Nephron (organoid): ENCODE data around the gene ABLIM1.

Source experiments
- H3K27ac Mint-ChIP-seq, 3 experiments: 2 replicates each; pipeline ENCODE4 v1.8.0; 2020; ENCODE audit warnings: mixed read lengths in 3 of 3, mild to moderate bottlenecking in 2 of 3, moderate library complexity in 1 of 3
- H3K27me3 Mint-ChIP-seq: 2 replicates; pipeline ENCODE4 v1.8.0; 2021; ENCODE audit warnings: low read depth, mild to moderate bottlenecking, moderate library complexity, mixed read lengths
- H3K36me3 Mint-ChIP-seq: 2 replicates; pipeline ENCODE4 v1.8.0; 2020; ENCODE audit warnings: low read depth, mixed read lengths
- H3K4me1 Mint-ChIP-seq: 2 replicates; pipeline ENCODE4 v1.8.0; 2020; ENCODE audit warnings: mixed read lengths
- H3K4me3 Mint-ChIP-seq, 3 experiments: 2 replicates each; pipeline ENCODE4 v1.8.0; 2020; ENCODE audit warnings: mild to moderate bottlenecking in 3 of 3, mixed read lengths in 3 of 3, moderate library complexity in 2 of 3
- H3K9me3 Mint-ChIP-seq: 2 replicates; pipeline ENCODE4 v1.8.0; 2020; ENCODE audit warnings: mixed read lengths
- TF ChIP-seq, protein P1 (sequence below), 3 experiments: fragments of 200-600 bp; sonication (generic); IDR thresholded peaks; one replicate each; pipeline ENCODE4 v1.5.0; 2021; ENCODE audit warnings: antibody characterized with exemption in 3 of 3; ENCODE audit not compliant: unreplicated experiment in 3 of 3

The ABLIM1 gene

DNA sequence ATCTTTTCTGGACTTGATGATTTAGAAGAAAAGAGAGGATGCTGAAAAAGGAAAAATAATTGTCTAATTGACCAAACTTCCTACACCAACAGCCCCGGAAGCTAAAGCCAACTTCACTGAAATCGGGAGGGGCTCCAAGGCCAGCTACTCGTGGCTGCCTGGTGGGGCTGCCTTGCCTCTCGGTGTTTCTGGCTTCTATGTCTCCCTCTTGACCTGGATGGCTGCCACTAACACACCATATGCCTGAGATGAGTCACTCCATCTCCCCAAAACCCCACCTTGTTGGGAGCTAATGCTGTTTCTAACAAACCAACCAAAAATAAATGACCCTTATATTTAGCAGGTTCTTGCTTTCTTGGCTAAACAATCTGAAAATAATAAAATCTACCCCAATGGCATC, 166.1 kb downstream of the ABLIM1 start:
- TF ChIP-seq, protein P1, sequence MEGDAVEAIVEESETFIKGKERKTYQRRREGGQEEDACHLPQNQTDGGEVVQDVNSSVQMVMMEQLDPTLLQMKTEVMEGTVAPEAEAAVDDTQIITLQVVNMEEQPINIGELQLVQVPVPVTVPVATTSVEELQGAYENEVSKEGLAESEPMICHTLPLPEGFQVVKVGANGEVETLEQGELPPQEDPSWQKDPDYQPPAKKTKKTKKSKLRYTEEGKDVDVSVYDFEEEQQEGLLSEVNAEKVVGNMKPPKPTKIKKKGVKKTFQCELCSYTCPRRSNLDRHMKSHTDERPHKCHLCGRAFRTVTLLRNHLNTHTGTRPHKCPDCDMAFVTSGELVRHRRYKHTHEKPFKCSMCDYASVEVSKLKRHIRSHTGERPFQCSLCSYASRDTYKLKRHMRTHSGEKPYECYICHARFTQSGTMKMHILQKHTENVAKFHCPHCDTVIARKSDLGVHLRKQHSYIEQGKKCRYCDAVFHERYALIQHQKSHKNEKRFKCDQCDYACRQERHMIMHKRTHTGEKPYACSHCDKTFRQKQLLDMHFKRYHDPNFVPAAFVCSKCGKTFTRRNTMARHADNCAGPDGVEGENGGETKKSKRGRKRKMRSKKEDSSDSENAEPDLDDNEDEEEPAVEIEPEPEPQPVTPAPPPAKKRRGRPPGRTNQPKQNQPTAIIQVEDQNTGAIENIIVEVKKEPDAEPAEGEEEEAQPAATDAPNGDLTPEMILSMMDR (IDR thresholded peaks at IDR 0.05; ENCODE audit: unreplicated experiment in 3 of 3): no peak
- peaks cover 25% of the 10 kb centered on the region for H3K4me1 Mint-ChIP-seq
- peak overlapping the region in 1 of 3 experiments; percentile 29 for H3K27ac Mint-ChIP-seq
- H3K27me3 Mint-ChIP-seq: no peaks in the 10 kb centered on the region
- no peak overlapping the region for H3K4me3 Mint-ChIP-seq
- peaks cover 32% of the 10 kb centered on the region for H3K36me3 Mint-ChIP-seq
- H3K9me3 Mint-ChIP-seq: no peaks in the 10 kb centered on the region

DNA sequence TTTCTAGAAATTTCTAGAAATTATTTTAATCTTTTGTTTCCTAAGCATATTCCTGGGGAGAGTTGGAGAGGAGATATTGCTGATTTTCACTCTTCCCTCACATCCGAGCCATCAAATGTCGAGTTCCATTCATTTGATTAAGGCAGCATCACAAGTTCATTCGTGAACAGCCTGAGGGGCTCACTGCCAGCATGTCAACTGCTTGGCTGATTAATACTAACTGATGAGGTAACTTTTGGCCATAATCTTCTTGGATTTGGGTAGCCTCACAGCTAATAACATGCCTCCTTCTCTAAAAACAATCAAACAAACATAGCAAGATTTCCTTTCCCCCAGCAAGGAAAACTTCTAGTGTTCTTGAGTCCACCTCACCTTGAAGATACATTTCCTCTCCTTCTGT, 166.7 kb downstream of the ABLIM1 start:
- Mint-ChIP-seq H3K4me3 (no peak overlapping the region), H3K9me3 (no peaks in the 10 kb centered on the region), H3K4me1 (peaks cover 25% of the 10 kb centered on the region), H3K36me3 (peaks cover 37% of the 10 kb centered on the region), H3K27ac (peak overlapping the region in 1 of 3 experiments; percentile 29), H3K27me3 (no peaks in the 10 kb centered on the region)
- TF ChIP-seq, protein P1 (IDR thresholded peaks at IDR 0.05; ENCODE audit: unreplicated experiment in 3 of 3): no peak

DNA sequence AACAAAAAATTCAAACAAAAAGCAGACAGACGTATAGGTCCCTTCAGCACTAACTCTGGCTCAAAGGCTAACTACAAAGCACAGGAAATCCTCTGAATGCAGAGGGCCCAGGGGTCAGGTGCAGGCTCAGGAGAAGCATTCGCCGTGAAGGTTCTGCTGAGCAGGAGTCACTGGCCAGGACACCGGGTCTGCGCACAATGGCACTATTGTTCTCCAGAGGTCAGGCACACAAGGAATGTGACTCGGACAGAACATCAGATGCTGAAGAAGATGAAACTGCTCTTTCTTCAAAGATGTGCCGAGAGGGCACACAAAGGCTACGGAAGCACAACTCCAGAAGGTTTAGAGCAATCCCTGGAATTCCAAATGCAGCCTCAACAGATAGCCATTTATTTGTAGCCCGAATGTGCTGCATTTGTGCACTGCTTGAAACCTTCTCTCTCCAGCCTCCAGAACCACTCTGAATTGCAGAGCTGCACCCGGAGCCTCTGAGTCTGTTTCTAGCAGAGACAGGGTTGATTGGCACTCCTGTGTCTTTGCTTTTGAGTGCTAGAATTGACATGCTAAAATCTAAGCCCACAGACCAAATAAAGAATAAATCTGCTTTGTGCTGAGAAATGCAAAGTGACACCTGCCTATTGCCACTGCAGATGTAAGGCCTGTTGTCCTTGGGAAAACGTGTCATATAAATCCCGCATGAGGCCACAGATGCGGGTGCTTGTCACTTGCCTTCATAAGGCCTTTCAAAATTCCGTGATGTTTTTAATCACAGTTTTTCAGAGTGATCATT, 168.4 kb downstream of the ABLIM1 start:
- TF ChIP-seq, protein P1 (IDR thresholded peaks at IDR 0.05; ENCODE audit: unreplicated experiment in 3 of 3): no peak
- Mint-ChIP-seq H3K9me3 (no peaks in the 10 kb centered on the region), H3K4me1 (peaks cover 34% of the 10 kb centered on the region), H3K27ac (peak overlapping the region in 1 of 3 experiments; percentile 32), H3K27me3 (no peaks in the 10 kb centered on the region), H3K4me3 (no peak overlapping the region), H3K36me3 (peaks cover 39% of the 10 kb centered on the region)

DNA sequence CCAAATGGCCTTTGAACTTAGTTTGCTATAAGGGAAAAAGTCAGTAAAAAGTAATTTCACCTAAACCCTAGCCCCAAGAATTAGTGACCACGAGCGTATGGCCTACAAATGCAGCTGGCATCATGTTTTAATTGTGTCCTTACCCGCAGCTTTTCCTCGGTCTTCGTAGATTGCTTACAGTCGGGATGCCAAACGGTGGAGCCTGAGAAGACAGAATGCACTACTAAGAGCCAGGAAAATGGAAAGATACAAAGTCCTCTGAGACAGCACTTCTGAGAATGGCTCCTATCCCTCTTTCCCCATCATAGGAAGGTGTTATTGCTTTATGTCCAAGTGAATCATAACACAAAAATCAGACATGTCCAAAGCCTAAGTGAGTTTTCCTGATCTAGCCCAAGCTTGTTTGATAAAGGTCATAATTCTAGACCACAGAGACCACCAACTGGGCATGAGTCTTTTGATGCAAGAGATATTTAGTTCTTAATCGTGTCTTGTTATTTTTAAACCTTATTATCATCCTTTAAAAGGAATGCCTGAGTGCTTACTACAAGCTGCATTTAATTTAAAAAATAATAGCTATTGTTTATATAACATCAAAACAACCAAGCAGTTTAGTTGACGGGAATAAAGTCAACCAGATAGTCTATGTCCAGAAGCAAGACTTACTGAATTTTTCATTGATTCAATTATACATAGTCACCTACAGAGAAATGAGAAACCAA, 170.1 kb downstream of the ABLIM1 start:
- Mint-ChIP-seq H3K4me3 (no peak overlapping the region), H3K27me3 (no peaks in the 10 kb centered on the region), H3K9me3 (no peaks in the 10 kb centered on the region), H3K4me1 (peaks cover 34% of the 10 kb centered on the region), H3K27ac (peak overlapping the region in 2 of 3 experiments; percentile 18 to 59), H3K36me3 (peaks cover 52% of the 10 kb centered on the region)
- TF ChIP-seq, protein P1 (IDR thresholded peaks at IDR 0.05; ENCODE audit: unreplicated experiment in 3 of 3): no peak

DNA sequence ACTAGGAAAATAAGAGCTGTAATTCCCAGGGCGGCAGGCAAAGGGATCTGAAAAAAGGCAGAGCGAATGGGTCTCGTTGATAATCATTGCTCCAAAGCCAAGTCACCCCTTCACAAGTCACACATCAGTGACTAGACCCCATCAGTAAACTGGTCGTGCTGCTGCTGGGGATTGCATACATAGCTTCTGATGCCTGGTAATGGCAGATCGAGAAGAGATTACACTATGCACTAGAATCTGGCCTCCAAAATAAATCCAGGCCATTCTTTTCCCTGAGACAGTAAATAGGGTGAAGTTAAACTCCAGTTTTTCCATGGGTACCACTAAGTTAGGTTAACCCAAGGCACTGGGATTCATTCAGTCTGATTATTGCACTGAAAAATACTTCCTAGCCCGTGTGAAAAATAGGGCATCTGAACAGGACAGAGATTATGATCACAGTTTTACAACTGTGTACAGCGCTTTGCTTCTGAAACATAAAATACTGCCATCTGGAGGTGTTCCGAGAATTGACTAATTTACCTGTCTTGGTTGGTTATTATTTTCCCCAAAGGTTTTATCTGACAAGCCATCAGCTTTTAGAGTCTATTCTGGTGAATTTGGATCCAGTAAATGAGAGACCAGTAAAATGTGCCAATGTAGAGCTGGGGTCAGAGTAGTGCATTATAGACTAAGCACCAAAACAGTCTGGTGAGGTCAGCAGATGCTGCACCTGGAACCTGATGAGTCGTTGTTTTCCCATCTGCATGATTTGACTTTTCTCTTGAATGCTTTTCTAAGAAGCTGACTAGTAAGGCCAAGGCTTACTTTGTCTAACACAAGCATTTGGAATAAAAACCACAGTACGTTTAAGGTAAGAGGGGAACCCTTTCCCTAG, 170.9 kb downstream of the ABLIM1 start:
- peaks cover 52% of the 10 kb centered on the region for H3K36me3 Mint-ChIP-seq

More for the DNA sequence above, 170.9 kb downstream of the ABLIM1 start:
- H3K4me1 Mint-ChIP-seq: peaks cover 33% of the 10 kb centered on the region
- no peak overlapping the region for H3K4me3 Mint-ChIP-seq
- H3K27me3 Mint-ChIP-seq: no peaks in the 10 kb centered on the region
- H3K9me3 Mint-ChIP-seq: no peaks in the 10 kb centered on the region
- peak overlapping the region; percentile 8 to 84 (median 74) for H3K27ac Mint-ChIP-seq
- TF ChIP-seq, protein P1 (IDR thresholded peaks at IDR 0.05; ENCODE audit: unreplicated experiment in 3 of 3): no peak
